GM21360 (cell line): Measurements from ENCODE around the gene PHF20.
"Not testable (repeated sequence)": the region's sequence is repeated elsewhere in the genome, so short reads cannot be mapped to it uniquely, and the experiment has no call there.

Source experiments
- ATAC-seq: cut with Tn5 transposase; IDR thresholded peaks from one replicate; pipeline ENCODE4 v1.9.1; 2021; ENCODE audit warnings: mild to moderate bottlenecking, moderate library complexity; ENCODE audit not compliant: unreplicated experiment

Gene PHF20

GRCh38 chr20:35776513-35777101 is 4.8 kb downstream of the PHF20 start:
- no peak for ATAC-seq

DNA sequence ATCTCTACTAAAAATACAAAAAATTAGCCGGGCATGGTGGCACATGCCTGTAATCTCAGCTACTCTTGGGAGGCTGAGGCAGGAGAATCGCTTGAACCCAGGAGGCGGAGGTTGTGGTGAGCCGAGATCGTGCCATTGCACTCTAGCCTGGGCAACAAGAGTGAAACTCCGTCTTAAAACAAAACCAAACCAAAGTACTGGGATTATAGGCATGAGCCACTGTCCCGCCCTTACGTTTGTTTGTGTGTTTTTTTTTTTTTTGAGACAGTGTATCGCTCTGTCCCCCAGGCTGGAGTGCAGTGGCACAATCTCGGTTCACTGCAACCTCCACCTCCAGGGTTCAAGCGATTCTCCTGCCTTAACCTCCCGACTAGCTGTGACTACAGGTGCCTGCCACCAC is 12.0 kb downstream of the PHF20 start:
- ATAC-seq, result not testable (repeated sequence)

GRCh38 chr20:35785541-35785940 is 13.7 kb downstream of the PHF20 start:
- not testable (repeated sequence) for ATAC-seq

- ATAC-seq, result no peak
These were observed 17.0 kb downstream of the PHF20 start for GRCh38 chr20:35788796-35789195.

GRCh38 chr20:35791097-35791496 is 19.3 kb downstream of the PHF20 start:
- ATAC-seq, result no peak

- ATAC-seq, result no peak
These were observed 20.0 kb downstream of the PHF20 start for GRCh38 chr20:35791821-35792220.

DNA sequence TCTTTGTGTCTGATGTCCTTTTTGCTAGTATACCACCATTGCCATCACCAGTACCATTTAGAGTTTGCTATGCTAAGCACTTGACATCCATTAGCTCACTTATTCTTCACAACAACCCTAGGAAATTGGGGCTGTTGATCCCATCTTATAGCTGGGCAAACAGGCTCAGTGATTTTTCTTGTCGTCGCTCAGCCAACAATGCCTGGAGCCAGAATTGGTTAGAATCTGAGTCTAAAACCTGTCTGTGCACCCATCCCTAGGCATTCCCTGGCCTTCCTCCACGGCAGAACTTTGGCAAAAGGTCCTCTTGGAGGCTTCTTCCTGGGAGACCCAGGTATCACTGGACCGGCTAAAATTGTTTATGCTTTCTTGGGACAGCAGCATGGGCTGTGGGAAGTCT is 20.9 kb downstream of the PHF20 start:
- ATAC-seq, result no peak

- no peak for ATAC-seq
These were observed 24.8 kb downstream of the PHF20 start for GRCh38 chr20:35796571-35796970.

DNA sequence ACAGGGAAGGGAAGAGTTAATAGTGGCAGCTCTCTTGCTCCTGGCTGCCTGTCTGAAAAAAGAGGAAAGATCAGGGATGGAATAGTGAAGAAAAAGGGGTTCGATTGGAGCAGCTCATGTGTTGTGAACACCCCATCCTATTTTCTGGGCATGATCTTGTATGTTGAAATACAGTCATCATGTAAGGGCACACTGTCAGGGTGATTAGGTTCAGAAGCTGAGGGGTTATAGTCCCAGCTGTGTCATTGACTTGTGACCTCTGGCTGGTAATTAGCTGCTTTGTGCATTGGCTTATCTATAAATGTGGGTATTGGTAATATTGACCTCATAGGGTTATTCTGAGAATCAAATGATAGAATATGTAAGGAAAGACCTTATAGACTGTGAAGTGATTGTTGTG is 30.1 kb downstream of the PHF20 start:
- ATAC-seq, result no peak

- ATAC-seq, result no peak
These were observed 34.3 kb downstream of the PHF20 start for GRCh38 chr20:35806075-35806474.

- ATAC-seq, result no peak
These were observed 36.1 kb downstream of the PHF20 start for GRCh38 chr20:35807877-35808276.

- no peak for ATAC-seq
These were observed 48.9 kb downstream of the PHF20 start for GRCh38 chr20:35820715-35821114.

GRCh38 chr20:35821807-35822242 is 50.0 kb downstream of the PHF20 start:
- no peak for ATAC-seq

DNA sequence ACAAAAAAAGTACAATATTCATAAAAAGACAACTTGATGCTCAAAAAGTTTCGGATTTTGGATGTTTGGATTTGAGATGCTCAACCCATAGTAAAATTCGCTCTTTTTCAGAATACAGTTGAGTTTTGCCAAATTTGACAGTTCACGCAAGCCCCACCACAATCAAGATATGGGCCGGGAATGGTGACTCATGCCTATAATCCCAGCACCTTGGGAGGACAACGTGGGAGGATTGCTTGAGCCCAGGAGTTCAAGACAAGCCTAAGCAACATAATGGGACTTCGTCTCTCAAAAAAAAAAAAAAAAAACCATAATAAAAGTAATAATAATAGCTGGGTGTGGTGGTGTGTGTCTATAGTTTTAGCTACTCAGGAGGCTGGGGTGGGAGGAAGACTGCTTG is 51.3 kb downstream of the PHF20 start:
- no peak for ATAC-seq

- ATAC-seq, result no peak
These were observed 52.1 kb downstream of the PHF20 start for GRCh38 chr20:35823937-35824336.

GRCh38 chr20:35826397-35826998 is 54.7 kb downstream of the PHF20 start:
- no peak for ATAC-seq

DNA sequence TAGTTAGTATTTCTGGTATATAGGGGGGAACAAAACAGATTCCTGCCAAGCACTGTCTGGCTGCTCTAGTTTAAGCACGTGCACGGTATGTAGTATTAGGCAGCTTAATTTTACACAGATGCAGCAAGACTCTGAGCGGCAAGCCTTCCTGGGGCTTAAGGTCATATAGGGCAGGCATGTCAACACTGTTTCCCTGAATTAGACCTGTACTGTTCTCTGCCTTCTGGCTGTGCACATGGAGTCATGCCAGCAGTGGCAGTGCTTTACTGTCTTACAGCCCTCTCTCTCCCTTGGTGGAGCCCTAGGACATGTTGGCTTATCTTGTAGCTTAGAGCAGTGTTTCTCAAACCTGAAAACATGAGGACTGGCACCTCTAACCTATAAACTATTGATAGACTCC is 56.6 kb downstream of the PHF20 start:
- no peak for ATAC-seq

DNA sequence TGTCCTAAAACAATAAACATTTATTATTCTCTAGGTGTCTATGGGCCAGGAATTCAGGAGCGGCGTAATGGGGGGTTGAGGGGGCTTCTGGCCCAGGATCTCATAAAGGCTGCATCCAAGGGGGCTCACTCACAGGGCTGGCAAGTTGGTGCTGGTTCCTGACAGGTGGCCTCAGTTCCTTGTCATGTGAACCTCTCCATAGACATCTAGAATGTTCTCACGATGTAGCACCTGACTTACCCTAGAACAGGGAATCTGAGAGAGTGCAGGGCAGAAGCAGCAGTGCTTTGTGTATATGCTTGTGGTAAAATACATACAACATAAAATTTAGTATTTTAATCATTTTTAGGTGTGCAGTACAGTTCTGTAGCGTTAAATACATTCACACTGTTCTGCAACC is 57.1 kb downstream of the PHF20 start:
- ATAC-seq, result no peak

DNA sequence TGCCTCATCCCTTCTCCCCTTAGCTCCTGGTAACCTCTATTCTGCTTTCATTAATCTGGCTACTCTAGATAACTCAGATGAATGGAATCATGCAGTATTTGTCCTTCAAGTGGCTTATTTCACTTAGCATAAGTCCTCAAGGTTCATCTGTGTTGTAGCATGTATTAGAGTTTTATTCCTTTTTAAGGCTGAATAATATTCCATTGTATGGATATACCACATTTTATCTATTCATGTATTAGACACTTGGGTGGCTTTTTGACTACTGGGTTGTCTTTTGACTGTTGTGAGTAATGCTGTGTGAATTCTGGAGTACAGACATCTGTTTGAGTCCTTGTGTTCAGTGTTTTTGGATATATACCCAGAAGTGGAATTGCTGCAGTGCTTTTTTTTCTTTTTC is 58.4 kb downstream of the PHF20 start:
- no peak for ATAC-seq

GRCh38 chr20:35831029-35831428 is 59.2 kb downstream of the PHF20 start:
- ATAC-seq, result no peak

- no peak for ATAC-seq
These were observed 60.2 kb downstream of the PHF20 start for GRCh38 chr20:35831971-35832370.

- ATAC-seq, result no peak
These were observed 61.4 kb downstream of the PHF20 start for GRCh38 chr20:35833241-35833640.

DNA sequence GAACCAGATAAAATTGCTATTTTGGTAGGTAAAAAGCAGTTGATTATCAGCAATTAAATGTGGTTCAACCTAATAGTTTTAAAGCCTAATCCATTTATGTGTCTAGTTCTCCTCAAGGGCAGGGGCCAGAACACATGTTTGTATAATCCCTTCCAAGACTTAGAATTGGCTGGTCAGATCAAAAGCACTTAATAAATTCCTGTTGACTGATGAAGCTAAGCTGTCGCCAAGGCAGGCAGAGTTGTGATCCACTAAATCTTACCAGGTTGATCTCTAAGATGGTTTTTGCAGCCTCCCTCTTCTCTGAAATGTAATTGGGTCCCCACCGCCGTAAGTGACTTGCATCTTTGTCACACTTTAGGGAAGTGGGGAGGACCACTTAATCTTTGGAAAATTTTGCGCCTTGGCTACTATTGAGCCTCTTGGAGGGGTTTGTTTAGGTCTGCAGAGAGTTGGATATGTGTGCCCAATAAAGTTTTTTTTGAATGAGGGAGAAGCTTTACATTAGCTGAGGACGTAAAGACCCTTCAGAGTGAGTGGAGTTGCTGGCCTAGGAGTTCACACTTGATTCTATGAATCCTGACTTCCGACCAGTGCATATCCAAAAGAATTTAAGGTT is 65.9 kb downstream of the PHF20 start:
- ATAC-seq, result no peak
